ENCODE results near the gene BRAT1. TPM values are rescaled to one million over a fixed set of nuclear protein-coding genes. Genes with fewer than 3 reads are reported as not detected.

BRAT1 gene
- total RNA-seq, 3 donors from 2014 or later, result 20.7 to 27.9 (median 22.1) TPM

- Histone ChIP-seq H3K4me3 (no peak overlapping the region), H3K9me3 (no peaks in the 10 kb centered on the region), H3K36me3 (ENCODE audit: low read depth) (no peaks in the 10 kb centered on the region), H3K4me1 (ENCODE audit: low read depth) (peaks cover 3% of the 10 kb centered on the region)
- TF ChIP-seq CTCF (IDR thresholded peaks at IDR 0.05), result no peak
- no peak for DNase-seq
- ATAC-seq, result no peak
- intact Hi-C loops (cut with DNase I, micrococcal nuclease), result no loop called here
Measured at GRCh38 chr7:2499719-2500430, 55.4 kb downstream of the BRAT1 start.

DNA sequence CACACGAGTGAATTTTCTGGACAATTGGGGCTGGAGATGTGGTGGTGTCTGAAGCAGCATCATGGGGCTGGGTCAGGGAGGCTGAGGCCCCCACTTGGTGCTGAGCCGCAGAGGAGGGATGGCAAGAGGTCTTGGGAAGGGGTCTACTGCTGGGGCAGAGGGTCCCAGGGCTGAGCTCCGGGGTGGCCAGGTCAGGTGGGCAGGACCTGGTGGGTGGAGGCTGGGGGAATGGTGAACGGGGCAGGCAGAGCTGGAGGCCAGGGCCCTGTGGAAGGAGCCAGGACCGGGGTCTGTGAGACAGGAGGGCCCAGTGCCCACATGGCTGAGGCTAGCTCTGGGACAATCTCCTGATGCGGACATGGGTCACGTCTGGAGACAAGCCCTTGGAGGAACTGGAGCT is 56.1 kb downstream of the BRAT1 start:
- Histone ChIP-seq H3K4me3 (no peak overlapping the region), H3K4me1 (ENCODE audit: low read depth) (peaks cover 10% of the 10 kb centered on the region), H3K9me3 (no peaks in the 10 kb centered on the region), H3K36me3 (ENCODE audit: low read depth) (no peaks in the 10 kb centered on the region)
- no peak for ATAC-seq
- TF ChIP-seq CTCF (IDR thresholded peaks at IDR 0.05), result no peak
- intact Hi-C loops (cut with DNase I, micrococcal nuclease), result no loop called here
- DNase-seq, result no peak

- no peaks in the 10 kb centered on the region for H3K36me3 ChIP-seq (ENCODE audit: low read depth)
- no peaks in the 10 kb centered on the region for H3K9me3 ChIP-seq
- intact Hi-C loops (cut with DNase I, micrococcal nuclease), result no loop called here
- no peak for TF ChIP-seq CTCF (IDR thresholded peaks at IDR 0.05)
- peaks cover 12% of the 10 kb centered on the region for H3K4me1 ChIP-seq (ENCODE audit: low read depth)
- ATAC-seq (no peak), DNase-seq (no peak)
- H3K4me3 ChIP-seq, result no peak overlapping the region
Measured at GRCh38 chr7:2498708-2499107, 56.6 kb downstream of the BRAT1 start.

DNA sequence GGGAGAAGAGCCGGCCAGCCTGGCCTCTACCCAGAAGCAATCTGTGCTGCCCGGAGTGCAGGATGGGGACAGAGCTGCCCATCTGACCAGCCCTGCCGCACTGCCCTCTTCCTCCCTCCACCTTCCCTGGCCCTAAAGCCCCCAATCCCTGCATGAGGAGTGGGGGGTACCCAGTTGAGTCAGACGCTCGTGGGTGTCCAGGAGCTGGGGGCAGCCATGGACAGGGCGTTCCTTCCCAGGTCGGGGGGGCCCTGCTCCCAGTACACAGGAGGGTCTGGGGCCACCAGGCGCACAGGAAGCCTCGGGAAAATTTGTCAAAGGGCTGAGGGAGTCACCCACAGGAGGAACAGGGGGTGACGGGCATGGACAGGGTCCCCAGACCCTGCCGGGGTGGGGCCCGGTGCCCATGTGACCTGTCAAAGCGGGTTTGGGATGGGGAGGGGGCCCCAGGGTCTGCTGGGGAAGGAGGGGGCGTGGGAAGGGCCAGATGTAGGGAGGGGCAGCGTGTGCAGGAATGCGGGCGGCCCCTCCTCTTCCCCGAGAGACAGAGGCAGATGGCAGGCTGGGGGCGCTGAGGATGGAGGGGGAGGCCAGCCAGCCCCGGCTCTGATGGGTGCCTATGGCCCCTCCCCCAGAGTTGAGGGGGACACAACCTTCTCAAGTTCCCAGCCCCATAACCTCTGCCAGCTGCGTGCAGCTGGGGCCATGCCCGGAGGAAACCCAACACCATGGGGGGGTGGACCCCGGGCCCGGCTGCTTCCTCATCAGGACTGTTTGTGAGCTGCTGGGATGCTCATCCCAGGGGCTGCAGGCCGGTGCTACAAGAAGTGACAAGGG is 57.6 kb downstream of the BRAT1 start:
- peaks cover 18% of the 10 kb centered on the region for H3K4me1 ChIP-seq (ENCODE audit: low read depth)
- H3K36me3 ChIP-seq (ENCODE audit: low read depth), result no peaks in the 10 kb centered on the region
- intact Hi-C loops (cut with DNase I, micrococcal nuclease), result no loop called here
- H3K4me3 ChIP-seq, result no peak overlapping the region
- DNase-seq, result no peak
- no peaks in the 10 kb centered on the region for H3K9me3 ChIP-seq
- TF ChIP-seq CTCF (IDR thresholded peaks at IDR 0.05), result no peak
- no peak for ATAC-seq

DNA sequence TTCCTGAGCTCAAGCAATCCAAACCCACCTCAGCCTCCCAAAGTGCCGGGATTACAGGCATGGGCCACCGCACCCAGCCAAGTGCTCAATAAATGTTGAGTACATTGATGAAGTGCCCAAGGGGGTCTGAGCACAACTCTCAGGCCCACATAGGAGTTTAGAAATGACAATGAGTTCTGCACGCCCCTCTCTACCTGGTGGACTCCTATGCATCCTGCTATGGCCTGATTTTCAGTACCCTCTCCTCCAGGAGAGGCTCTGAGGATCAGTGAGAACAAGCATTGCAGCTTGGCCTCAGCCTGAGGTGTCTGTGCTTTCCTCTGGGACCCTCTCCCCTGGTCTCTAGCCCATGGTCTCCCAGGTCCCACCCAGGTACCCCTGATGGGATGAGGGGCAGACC is 58.3 kb downstream of the BRAT1 start:
- Histone ChIP-seq H3K4me3 (no peak overlapping the region), H3K9me3 (no peaks in the 10 kb centered on the region), H3K4me1 (ENCODE audit: low read depth) (peaks cover 18% of the 10 kb centered on the region), H3K36me3 (ENCODE audit: low read depth) (no peaks in the 10 kb centered on the region)
- no peak for TF ChIP-seq CTCF (IDR thresholded peaks at IDR 0.05)
- ATAC-seq, result no peak
- no peak for DNase-seq
- intact Hi-C loops (cut with DNase I, micrococcal nuclease), result no loop called here

Data from mucosa of descending colon (tissue), 3 donors.